GM18502 (cell line): Measurements from ENCODE around the gene RNFT2.

Source experiments
- ATAC-seq: cut with Tn5 transposase; IDR thresholded peaks from one replicate; pipeline ENCODE4 v1.9.1; 2021; ENCODE audit warnings: mild to moderate bottlenecking; ENCODE audit not compliant: unreplicated experiment, poor library complexity

Gene RNFT2

DNA sequence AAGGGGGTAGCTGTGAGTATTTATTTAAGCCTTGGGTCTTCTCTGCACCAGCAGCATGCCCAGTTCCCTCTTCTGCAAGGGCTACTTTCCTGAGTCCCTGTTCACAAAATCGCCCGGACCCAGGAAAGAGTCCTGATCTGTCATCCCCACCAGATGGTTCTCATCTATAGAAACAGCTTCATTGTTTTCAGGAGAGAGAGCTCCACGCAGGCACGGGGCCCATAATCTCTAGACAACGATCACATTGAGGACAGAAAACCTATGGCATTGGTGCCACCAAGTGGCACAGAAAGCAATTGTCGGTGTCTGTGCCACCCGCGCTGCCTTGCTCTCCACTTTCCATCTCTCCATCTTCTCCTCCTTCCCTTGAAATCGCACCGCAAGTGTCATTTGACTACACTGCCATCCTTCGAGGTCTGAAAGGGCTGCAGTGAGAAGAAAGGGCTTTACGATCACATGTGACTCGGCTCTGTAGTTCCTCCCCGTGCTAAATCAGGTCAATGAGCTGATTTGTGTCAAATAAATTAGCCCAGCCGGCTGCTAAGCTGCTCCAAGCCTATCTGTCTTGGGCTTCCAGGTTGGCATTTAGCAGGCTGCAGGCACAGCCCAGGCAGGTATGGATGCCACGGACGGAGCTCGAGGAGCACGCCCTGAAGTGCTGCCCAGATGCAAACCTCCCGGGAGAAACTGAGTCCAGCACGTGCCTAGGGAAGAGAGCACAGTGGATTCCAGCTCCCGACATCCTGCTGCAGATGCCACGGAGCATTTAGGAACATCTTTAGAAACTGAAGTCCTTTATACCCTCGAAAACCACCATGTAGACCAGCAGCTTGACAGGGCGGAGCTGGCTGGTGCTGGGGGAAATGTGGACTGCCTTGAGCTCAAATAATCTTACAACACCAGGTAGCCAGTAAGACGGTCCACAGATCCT, 29.0 kb upstream of the RNFT2 start:
- no peak for ATAC-seq

DNA sequence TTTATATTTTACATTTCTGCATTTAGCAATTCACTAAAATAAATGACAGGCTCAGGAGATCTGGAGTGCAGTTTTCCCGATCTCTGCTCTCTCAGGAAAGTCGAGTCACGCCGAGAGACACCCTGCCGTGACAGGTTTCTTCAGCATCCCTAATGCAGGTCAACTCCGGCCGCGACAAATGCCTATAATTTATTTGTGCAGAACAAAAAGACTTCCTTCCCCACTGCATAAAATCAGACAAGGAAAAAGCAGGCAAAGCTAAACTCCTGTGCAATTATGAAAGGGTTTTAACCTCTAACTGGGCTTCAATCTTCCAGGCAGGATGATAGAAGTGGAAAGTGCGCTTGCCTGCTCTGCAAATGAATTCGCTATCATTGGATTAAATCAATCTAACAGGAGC, 28.3 kb upstream of the RNFT2 start:
- ATAC-seq: no peak

DNA sequence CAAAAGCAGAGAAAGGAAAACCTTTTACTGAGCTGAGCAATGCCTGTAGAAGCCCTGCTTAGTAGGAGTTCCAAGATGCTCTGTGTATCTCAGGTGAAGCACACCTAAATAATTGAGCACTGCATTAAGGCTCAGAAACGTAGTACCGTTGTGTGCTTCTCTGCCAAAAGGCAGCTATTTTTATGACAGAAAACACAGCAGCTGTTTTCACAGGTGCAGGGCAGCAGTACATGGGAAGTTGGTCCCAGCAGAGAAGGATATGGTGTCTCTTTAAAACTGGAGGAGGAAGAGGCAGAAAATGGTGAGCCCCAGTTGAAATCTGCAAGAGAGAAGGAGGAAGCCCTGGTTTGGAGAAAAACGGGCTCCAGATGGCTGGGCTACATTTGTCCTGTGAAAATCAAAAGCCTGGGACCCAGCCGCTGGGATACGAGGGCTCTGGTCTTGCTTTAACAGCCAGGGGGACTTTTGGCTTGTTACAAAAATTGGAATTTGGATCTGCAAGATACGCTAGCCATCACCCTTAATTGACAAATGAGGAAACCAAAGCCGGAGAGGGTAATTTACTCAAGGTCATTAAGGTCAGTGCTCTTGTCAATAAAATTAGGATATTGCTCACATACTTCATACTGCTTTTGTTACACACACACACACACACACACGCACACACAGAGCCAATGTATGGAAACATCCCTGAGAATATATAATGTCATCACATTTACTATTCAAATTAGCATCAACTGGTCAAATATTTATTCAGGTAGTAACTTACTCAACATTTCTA, 27.6 kb upstream of the RNFT2 start:
- ATAC-seq: no peak

DNA sequence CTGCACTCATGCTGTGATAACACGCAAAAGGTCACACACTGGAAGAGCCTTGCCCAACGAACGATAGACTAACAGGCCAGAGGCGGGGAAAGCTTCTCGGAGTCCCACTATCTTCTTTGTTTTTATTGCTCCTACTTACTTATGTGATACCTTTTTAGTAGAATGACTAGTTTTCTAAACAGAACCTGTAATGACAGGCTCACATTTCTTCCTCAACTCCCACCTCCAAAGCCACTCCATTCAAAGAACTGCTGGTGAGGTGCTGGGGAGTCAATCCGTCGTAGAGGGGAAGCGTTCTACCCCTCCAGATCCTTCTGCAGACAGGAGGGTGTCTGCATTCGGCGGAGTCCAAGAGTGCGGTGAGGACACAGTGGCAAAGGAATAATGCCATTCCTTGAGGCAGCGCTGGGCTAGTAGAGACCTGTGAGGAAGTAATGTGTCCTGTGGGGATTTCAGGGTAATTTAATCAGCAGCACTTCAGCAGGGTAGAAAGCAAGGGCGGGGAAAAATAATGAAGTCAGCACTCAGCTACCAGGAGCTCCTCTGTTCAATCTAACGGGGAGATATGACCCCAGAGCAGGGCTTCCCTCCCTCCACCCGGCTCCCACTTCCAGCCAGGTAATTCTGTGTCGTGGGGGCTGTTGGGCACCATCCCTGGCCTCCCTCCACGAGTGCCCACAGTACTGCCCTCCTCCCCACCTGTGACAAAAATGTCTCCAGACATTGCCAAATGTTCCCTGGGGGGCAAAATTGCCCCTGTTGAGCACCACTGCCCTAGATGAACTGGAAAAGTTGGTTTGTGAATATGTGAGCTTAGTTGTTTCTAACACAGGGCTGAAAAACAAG, 25.4 kb upstream of the RNFT2 start:
- no peak for ATAC-seq

DNA sequence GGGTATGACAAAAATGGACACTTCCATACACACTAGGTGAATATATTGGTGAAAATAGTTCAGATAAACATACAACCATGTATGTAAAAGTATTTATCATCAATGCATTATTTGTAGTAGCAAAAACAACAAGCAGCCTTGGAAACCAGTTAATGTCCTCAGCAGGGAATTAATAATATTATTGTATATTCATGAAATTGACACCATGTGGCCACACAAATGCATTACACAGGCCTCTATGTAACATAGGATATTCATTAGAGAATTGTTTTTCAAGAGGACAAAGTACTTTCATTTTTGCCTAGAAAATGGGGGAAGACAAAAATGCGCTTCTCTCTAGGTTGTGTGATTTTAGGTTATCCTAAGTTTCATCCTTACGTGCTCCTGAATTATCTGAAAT, 24.6 kb upstream of the RNFT2 start:
- no peak for ATAC-seq

DNA sequence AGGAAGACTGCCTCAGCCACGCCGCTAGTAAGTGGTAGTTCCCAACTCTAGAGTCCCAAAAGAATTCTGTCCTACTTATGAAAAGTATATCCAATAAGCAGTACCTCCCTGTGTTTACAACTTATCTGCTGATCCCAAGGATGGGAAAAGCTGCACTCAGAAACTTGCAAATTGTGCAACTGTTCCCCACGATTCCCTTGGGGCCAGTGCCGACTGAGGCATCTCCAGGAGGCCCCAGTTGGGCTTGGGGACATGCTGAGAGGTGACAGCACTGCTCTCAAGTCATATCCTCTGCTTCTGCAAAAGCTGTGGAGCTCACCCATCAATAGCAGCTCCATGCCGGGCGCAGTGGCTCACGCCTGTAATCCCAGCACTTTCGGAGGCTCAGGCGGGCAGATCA, 23.9 kb upstream of the RNFT2 start:
- no peak for ATAC-seq

DNA sequence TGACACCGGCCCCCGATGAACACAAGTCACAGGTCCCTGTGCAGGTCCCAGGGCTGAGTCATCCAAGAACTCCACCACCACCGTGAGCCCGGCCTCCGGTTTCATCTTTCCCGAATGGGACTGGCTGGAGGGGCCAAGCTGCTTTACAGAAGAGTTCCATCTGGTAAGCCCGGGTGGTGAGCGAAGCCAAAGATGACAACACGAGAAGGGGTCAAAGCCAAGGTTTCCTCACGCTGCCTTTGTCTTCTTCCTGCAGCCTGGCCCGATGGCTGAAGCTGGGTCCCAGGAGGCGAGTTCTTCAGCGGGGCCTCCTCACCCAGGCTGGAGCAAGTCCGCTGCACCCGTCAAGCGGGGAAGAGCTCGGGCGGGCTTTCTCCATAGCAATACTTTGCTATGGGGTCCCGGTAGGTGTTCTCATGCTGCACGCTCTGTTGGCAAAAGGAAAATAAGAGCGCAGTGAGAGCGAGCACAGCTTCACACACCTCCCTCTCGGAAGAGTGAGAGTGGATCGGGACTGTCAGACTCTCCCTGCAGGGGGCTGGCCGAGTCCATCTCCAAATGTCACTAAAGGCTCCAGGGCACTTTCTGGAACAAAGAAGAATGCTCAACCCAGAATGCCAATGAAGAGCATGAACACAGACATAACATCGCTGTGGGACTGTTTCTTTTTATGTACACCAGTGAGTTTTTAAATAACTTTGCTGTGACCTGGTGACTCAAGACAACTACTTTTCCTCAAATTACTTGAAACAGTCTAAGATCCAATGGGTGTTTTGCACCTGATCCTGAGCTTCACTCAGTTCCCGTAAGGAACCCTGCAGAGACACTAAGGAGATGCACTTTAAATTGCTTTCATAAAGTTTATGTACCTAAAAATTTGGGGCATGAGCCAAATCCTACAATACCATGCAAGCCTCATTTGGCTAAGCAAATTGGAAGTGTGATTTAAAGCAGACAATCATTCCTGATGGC, 20.4 kb upstream of the RNFT2 start:
- no peak for ATAC-seq

DNA sequence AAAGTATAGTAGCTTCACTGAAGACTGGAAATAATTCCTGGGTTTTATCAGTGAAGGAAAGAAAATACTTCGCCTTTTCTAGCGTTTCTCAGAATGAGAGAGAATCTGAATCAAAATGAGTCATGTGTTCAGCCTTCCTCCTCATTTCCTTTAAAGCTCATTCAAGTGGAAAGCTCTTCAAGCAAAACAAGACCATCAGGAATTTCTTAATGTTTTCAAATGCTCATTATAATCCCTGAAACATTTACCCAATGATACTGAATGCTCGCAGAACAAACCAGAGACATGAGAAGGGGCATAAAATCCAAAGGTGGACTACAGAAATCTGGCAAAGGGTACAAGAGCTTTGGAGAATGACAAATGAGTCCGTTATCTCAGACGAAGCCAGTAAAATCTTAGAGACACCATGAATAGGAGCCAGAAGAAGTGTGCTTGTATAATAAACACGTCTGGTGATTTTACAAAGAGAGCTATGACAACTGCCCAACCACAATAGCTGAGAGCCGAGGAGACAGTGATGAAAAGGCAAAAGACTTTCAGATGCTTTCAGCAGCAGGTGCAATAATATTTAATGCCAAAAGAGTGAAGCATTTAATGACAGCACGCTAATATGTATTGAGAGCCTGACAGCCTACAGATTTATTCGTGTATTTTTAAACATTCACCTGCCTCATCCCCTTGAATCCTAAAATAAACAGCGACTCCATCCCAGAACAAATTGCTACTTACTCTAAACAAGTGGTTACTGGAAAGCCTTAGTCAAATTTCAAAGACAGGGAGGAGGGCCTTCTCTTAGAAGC, 19.3 kb upstream of the RNFT2 start:
- no peak for ATAC-seq

DNA sequence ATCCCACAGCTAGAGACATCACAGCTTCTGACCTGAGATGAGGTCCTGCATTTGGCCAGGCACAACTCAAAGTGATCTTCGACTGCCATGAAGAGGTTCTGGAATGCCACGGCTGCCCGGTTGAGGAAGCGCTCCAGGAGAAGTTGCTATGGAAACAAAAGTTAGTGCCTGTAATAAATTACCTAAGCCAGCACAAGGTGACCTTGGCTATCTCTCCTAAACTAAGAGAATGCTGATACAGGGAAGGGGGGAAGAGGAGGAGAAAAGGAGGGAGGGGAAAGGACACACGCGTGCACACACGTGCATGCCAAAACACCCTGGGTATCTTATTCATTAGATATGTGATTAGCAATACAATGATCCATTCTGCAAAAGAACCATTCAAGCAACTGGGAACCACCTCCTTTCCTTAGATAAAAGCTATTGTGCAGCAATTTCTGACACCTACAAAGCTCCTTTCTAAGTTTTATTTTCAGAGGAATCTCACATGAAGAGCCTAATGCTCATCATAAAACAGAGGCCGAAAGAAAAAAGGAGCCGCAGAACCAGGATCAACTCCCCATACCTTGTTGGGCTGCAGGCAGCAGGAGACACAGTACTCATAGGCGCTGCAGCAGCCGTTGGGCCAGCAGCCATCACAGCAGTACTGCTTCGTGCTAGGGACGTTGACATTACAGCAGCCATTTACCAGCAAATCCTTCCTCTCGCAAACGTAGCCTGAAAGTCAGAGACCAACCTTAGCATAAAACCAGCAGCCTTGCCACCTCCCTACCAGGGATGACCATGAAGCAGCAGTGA, 18.2 kb upstream of the RNFT2 start:
- ATAC-seq: no peak

DNA sequence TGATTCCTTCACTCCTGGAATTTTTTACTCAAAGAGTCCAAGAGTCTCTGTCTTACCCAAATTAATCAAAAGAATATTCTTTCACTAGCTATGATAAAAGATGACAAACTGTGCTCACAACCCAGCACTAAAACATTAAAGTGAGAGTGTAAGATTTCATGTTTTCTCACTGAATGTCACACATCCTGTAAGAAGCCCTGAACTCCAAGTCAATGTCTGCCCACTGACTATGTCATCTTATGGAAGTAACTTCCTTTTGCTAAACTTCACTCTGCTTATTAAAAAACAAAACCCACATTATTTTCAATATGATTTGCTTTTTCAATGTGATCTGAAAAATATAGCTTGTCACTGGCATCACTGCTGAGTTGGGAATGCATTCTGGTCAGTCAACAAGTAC, 15.9 kb upstream of the RNFT2 start:
- ATAC-seq: no peak

DNA sequence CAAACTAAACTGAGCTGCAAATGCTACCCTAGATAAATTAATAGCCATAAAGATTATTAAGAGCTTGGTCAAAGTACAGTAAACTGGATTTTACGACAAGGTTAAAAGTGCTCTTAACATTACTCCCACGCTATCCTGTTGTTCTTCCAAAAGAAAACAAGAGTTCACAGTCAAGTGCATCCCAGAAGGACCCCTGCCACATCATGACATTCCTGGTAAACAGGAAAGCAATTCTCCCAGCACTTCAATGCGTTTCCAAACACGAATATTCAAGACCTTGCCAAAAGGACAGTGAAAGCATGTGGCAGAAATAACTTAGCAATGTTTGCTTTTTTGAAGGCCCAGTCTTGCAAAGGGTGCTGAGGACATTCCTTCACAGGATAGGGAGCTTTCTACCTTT, 11.4 kb upstream of the RNFT2 start:
- no peak for ATAC-seq

DNA sequence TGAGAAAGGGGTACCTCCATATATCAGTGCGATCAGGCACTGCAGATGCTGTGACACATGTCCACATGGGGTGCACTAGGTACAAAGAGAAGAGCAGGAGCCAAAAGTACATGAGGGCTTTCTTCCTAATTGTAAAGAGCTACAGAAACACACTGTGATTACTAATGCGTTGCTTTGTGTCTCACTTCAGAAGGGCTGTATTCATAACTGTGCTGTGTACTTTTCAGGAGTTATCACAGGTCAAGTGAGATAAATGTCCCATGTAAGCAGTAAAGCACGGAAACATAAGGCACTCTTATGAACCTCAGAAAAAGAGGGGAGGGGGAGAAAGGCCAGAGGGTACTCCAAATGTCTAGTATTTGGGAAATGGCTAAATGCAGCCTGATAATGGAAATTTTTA, 10.9 kb upstream of the RNFT2 start:
- ATAC-seq: no peak

DNA sequence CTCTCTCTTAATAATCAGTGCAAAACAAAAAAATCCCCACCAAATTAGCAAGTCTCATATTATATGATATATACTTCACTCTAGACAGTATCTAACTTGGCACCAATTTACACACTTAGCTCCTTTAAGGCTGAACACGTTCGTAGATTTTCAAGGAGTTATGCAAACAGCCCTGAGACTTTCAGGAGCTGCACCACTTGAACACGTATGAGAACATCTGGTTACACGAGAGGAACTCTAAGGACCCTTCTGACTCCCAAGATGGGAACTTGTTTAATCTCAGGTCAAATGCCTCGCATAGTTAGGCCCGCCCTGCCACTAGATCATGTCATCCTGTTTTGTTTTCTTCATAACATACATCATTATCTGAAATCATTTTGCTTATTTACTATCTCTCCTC, 10.2 kb upstream of the RNFT2 start:
- no peak for ATAC-seq

DNA sequence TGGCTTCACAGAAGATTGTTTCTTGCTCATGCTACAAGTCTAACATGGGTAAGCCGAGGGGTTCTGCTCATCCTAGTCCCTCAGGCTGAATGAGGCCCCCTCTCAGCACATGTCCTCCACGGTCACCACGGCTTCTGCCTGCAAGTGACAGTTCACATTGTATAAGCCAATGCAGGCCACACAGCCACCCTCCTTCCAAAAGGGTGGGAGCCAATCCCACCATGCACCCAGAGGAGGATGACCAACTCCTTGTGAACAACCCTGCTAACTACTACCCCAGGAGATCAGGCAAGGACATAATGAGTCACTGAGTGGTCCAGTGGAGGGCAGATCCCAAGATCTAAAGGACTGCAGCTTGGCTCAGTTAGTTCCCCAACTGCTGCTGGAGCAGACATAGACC, 6.3 kb upstream of the RNFT2 start:
- no peak for ATAC-seq

DNA sequence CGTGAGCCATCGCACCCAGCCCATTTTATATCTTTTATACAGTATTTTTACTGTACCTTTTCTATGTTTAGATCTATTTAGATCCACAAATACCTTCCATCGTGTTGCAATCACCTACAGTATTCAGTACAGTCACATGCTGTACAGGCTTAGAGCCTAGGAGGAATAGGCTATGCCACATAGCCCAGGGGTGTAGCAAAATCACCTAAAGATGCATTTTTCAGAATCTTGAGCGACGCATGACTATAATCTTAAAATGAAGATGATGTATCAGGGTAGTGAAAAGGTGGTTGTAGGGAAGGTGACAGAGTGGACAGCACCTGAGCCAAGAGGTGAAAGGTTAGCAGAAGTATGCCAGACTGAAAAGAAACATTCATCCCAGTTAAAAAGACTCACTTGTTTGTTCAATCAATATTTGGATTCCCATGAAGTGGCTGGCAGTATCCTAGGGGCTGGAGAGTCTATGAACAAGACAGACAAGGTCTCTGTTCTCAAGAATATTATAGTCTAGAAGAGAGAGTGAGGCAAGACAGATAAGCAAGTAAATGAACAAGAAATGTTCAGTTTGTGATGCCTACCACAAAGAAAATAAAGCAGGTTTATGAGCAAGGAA, 3.9 kb upstream of the RNFT2 start:
- ATAC-seq: no peak

DNA sequence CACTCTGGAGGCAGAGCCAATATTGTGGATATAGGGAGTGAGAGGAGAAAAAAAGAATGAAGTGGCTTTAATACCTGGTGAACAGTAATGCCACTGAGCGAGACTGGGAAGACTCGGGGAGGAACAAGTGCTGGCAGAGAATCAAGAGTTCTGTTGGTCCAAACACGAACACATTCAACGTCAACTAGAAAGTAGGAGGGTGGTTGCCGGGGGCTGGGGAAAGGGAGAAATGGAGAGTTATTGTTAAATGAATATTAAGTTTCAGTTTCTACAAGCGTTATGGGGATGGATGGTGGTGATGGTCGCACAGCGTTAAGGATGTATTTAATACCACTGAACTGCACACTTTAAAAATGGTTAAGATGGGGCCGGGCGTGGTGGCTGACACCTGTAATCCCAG, 3.0 kb upstream of the RNFT2 start:
- no peak for ATAC-seq

DNA sequence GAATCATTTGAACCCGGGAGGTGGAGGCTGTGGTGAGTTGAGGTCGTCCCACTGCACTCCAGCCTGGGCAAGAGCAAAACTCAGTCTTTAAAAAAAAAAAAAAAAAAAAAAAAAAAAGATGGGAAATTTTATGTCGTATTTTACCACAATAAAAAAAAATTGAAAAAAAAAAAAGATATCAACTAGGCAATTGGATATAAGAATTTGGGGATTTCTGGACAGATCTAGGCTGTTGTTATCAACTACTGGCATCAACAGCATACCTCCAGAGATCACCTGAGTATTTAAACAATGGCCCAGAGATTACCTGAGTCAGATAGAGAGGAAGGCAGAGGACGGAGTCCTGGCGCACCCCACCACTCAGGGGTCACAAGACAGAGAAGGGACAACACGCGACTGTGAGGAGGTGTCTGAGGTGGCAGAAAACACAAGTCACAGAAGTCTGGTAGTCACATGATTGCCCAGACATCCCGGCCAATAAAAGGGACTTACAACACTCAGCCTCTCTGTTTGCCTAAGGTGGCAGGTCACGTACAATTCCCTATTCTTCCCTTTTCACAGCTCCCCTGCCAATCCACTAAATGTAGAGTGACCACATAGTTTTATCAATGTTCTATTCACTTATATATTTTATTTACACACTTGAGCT, 2.0 kb upstream of the RNFT2 start:
- ATAC-seq: no peak
